GM18505 (cell line): ENCODE results near the gene COMT.

Source experiments
- ATAC-seq: cut with Tn5 transposase; IDR thresholded peaks from one replicate; pipeline ENCODE4 v1.9.1; 2021; ENCODE audit not compliant: unreplicated experiment
- POLR2A ChIP-seq: IDR thresholded peaks from 4 replicates; pipeline ENCODE4 v1.6.1; 2011; ENCODE audit warnings: borderline replicate concordance; ENCODE audit not compliant: insufficient read depth, insufficient read length; ENCODE audit errors: extremely low read depth

COMT gene

GRCh38 chr22:20015971-20016733, 74.6 kb downstream of the COMT start:
- no peak for TF ChIP-seq POLR2A
- no peak for ATAC-seq

- no peak for TF ChIP-seq POLR2A
- peak; percentile 37 for ATAC-seq
Observed at GRCh38 chr22:20016734-20017621, 75.4 kb downstream of the COMT start, which contains the start of gene ARVCF. Gene ARVCF (minus strand): TSS chr22:20016823. CDS start chr22:19990794, 26,029 bp downstream.

- TF ChIP-seq POLR2A = no peak
- no peak for ATAC-seq
Observed at GRCh38 chr22:20017622-20017958, 76.0 kb downstream of the COMT start.

- ATAC-seq = no peak
- no peak for TF ChIP-seq POLR2A
Observed at GRCh38 chr22:20018001-20018400, 76.4 kb downstream of the COMT start.
